Central memory CD4-positive, alpha-beta T cell (primary cell): ENCODE results near the gene NOL4L.

Experiments
- DNase-seq: peaks from one replicate; pipeline ENCODE4 v3.0.0; 2022

NOL4L gene

GRCh38 chr20:32559753-32560380 lies 25.3 kb downstream of the NOL4L start:
- DNase-seq: no peak

GRCh38 chr20:32559205-32559752 lies 25.9 kb downstream of the NOL4L start:
- DNase-seq: no peak

GRCh38 chr20:32558526-32558925 lies 26.6 kb downstream of the NOL4L start:
- no peak for DNase-seq

GRCh38 chr20:32557319-32557718 lies 27.8 kb downstream of the NOL4L start:
- no peak for DNase-seq

- no peak for DNase-seq
Measured at GRCh38 chr20:32556312-32557184, 28.6 kb downstream of the NOL4L start.

GRCh38 chr20:32555584-32555983 lies 29.5 kb downstream of the NOL4L start:
- DNase-seq: no peak

GRCh38 chr20:32554965-32555289 lies 30.2 kb downstream of the NOL4L start:
- DNase-seq: no peak

GRCh38 chr20:32553618-32554017 lies 31.5 kb downstream of the NOL4L start:
- DNase-seq: no peak

GRCh38 chr20:32551693-32552092 lies 33.4 kb downstream of the NOL4L start:
- no peak for DNase-seq

GRCh38 chr20:32549842-32550241 lies 35.3 kb downstream of the NOL4L start:
- no peak for DNase-seq

GRCh38 chr20:32547753-32548034 lies 37.4 kb downstream of the NOL4L start:
- DNase-seq: no peak

GRCh38 chr20:32546918-32547752 lies 38.0 kb downstream of the NOL4L start:
- DNase-seq: no peak

GRCh38 chr20:32544893-32545840 lies 40.0 kb downstream of the NOL4L start:
- no peak for DNase-seq

- no peak for DNase-seq
Measured at GRCh38 chr20:32544260-32544722, 40.8 kb downstream of the NOL4L start.

GRCh38 chr20:32543570-32544259 lies 41.4 kb downstream of the NOL4L start:
- no peak for DNase-seq

GRCh38 chr20:32542259-32542615 lies 42.9 kb downstream of the NOL4L start:
- no peak for DNase-seq

- no peak for DNase-seq
Measured at GRCh38 chr20:32541323-32542258, 43.5 kb downstream of the NOL4L start.

GRCh38 chr20:32539817-32540675 lies 45.1 kb downstream of the NOL4L start:
- DNase-seq: peak; percentile 73

- DNase-seq: no peak
Measured at GRCh38 chr20:32539026-32539816, 45.9 kb downstream of the NOL4L start.
